Uterus (tissue), 2 donors: Measurements from ENCODE around the gene PTPRF.
"Not testable (repeated sequence)": the region's sequence is repeated elsewhere in the genome, so short reads cannot be mapped to it uniquely, and the experiment has no call there.

Experiments
- CTCF ChIP-seq, 4 experiments: fragments of 200-600 bp in 2 of 4; fragments of 450-650 bp in 2 of 4; sonication (generic) in 2 of 4; IDR thresholded peaks; one replicate each; pipeline ENCODE4 v1.5.1; 2016 to 2019; ENCODE audit warnings: antibody characterized with exemption in 4 of 4, mild to moderate bottlenecking in 2 of 4, moderate library complexity in 1 of 4
- POLR2A ChIP-seq, 2 donors: fragments of 450-650 bp; IDR thresholded peaks; one replicate each; pipeline ENCODE4 v1.6.1; 2016; ENCODE audit warnings: antibody characterized with exemption in 2 of 2, mild to moderate bottlenecking in 1 of 2, moderate library complexity in 1 of 2

- TF ChIP-seq CTCF, POLR2A (IDR thresholded peaks at IDR 0.05): not testable (repeated sequence)
These were observed 28.9 kb upstream of the PTPRF start for GRCh38 chr1:43501806-43502205.
